ENCODE results near the gene ZBED1. TPM values are rescaled to one million over a fixed set of nuclear protein-coding genes. Genes with fewer than 3 reads are reported as not detected.

Gene ZBED1
- total and polyA plus RNA-seq, 2 donors (not counting 3 experiments of a cell fraction or from before 2014, with no cell fraction given), result 24.6 to 46.5 TPM

GRCh38 chrX:2545144-2545543, 44.4 kb upstream of the ZBED1 start:
- Histone ChIP-seq H3K4me1 (ENCODE audit: control insufficient read depth, extremely low read depth, insufficient read depth, low read length) (no peaks in the 10 kb centered on the region), H3K27ac (ENCODE audit: insufficient read depth, low read depth, low read length) (no peak overlapping the region), H3K9ac (replicated peaks; ENCODE audit: extremely low read depth, insufficient read depth, low read length) (no peak overlapping the region), H3K36me3 (ENCODE audit: control insufficient read depth in 2 of 2, extremely low read depth in 1 of 2, insufficient read depth in 2 of 2, low read length in 2 of 2) (no peaks in the 10 kb centered on the region), H3K9me3 (replicated peaks; ENCODE audit: control insufficient read depth, insufficient read depth, low read length) (no peaks in the 10 kb centered on the region), H3K79me2 (ENCODE audit: control insufficient read depth, insufficient read depth, low read length) (no peaks in the 10 kb centered on the region), H3K4me3 (replicated peaks in 1 of 3; ENCODE audit: insufficient read depth in 1 of 3, low read depth in 1 of 3, low read length in 3 of 3) (no peak overlapping the region), H2AFZ (ENCODE audit: low read depth, low read length) (no peak overlapping the region), H3K27me3 (ENCODE audit: control insufficient read depth in 2 of 2, insufficient read depth in 2 of 2, low read length in 2 of 2) (no peaks in the 10 kb centered on the region), H3K9me1 (replicated peaks; ENCODE audit: control insufficient read depth, extremely low read depth, insufficient read depth, low read length) (no peaks in the 10 kb centered on the region), H3K4me2 (ENCODE audit: insufficient read depth, low read length) (no peak overlapping the region), H4K20me1 (replicated peaks; ENCODE audit: control insufficient read depth, extremely low read depth, insufficient read depth, low read length) (no peaks in the 10 kb centered on the region)
- DNase-seq (ENCODE audit: low read depth, low spot score), result no peak
- CTCF ChIA-PET, result no interaction called here
- no peak for FAIRE-seq
- BruUV-seq (replicated peaks), result no TSS peak
- POLR2A ChIA-PET, result no interaction called here
- intact Hi-C loops (cut with micrococcal nuclease), result no loop called here
- dilution Hi-C loops (cut with MboI; ENCODE audit: extremely low pct_ligation_motif_present, low sequenced_read_pairs), result no loop called here
- TF ChIP-seq FOS (IDR thresholded peaks at IDR 0.05; ENCODE audit: borderline replicate concordance, insufficient read depth, low read length) (no peak), GATA2 (IDR thresholded peaks at IDR 0.05; ENCODE audit: insufficient read depth, insufficient read length, low read depth, low read length) (no peak), POLR2A (IDR thresholded peaks at IDR 0.05; ENCODE audit: low read depth, low read length) (no peak), MAX (IDR thresholded peaks at IDR 0.05; ENCODE audit: insufficient read depth, insufficient read length) (no peak), JUN (IDR thresholded peaks at IDR 0.05; ENCODE audit: borderline replicate concordance, insufficient read depth, insufficient read length, low read depth) (no peak), POLR2AphosphoS5 (IDR thresholded peaks at IDR 0.05; ENCODE audit: insufficient read depth, low read depth, low read length) (no peak), MYC (IDR thresholded peaks at IDR 0.05; ENCODE audit: low read depth, low read length) (no peak), EZH2 (IDR thresholded peaks at IDR 0.05; ENCODE audit: borderline replicate concordance, low read depth, low read length, severe bottlenecking) (no peak)
- TF ChIP-seq, protein P1, sequence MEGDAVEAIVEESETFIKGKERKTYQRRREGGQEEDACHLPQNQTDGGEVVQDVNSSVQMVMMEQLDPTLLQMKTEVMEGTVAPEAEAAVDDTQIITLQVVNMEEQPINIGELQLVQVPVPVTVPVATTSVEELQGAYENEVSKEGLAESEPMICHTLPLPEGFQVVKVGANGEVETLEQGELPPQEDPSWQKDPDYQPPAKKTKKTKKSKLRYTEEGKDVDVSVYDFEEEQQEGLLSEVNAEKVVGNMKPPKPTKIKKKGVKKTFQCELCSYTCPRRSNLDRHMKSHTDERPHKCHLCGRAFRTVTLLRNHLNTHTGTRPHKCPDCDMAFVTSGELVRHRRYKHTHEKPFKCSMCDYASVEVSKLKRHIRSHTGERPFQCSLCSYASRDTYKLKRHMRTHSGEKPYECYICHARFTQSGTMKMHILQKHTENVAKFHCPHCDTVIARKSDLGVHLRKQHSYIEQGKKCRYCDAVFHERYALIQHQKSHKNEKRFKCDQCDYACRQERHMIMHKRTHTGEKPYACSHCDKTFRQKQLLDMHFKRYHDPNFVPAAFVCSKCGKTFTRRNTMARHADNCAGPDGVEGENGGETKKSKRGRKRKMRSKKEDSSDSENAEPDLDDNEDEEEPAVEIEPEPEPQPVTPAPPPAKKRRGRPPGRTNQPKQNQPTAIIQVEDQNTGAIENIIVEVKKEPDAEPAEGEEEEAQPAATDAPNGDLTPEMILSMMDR (IDR thresholded peaks at IDR 0.05; ENCODE audit: extremely low read depth in 1 of 2, insufficient read depth in 1 of 2, low read depth in 1 of 2, low read length in 2 of 2), result no peak

All from endothelial cell of umbilical vein (primary cell).